SKM-1 treated with dmso at 0.1 percent for 144 hours (cell line): ENCODE measurements around the gene SLC30A2.

Experiments
- DNase-seq: peaks from one replicate; lab custom pipeline; 2025; ENCODE audit not compliant: unreplicated experiment; lab: John Stamatoyannopoulos, UW

Gene SLC30A2

DNA sequence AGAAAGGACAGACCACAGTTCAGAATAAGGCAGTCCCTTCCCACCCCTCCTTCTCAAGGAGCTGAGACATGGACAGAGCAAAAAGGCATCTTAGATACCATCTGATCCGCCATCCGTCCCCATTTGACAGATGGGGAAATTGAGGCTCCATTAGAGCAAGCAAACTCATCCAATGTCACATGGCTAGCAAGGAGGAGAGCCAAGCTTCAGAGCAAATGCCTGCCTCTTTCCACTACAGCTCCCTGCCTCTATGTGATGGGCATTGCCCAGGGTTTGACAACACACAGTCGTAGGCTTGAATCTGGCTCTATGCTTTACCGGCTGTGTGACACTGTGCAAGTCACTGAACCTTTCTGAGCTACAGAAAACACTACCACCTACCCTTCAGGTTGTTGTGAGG lies 3.9 kb downstream of the SLC30A2 start:
- no peak for DNase-seq

GRCh38 chr1:26041401-26041800 lies 4.5 kb downstream of the SLC30A2 start:
- DNase-seq = no peak

GRCh38 chr1:26038904-26039303 lies 7.0 kb downstream of the SLC30A2 start:
- no peak for DNase-seq

GRCh38 chr1:26038477-26038876 lies 7.4 kb downstream of the SLC30A2 start:
- no peak for DNase-seq

- DNase-seq = no peak
Measured at GRCh38 chr1:26037904-26038303, 8.0 kb downstream of the SLC30A2 start.

DNA sequence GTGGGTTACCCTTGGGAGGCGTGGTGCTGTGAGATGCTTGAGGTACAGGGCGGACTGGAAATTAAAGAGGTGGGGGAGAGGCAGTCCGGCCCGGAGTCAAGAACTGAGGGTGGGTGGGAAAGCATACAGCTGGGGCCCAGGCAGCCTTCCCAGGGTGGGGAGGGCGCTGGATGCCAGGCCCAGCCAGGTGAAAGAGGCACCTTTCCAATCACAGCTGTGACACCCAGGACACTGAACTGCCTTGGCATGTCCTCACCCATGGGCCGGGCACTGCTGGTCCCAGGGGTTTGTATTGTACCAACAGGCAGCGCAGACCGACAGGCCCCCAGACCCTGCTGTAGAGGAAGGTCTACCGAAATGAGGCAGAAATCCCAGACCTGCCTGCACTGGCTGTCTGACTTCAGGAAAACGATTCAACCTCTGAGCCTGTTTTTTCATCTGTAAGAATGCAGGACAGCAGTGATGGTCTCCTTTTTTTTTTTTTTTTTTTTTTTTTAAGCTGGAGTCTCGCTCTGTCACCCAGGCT lies 9.1 kb downstream of the SLC30A2 start:
- no peak for DNase-seq

GRCh38 chr1:26035959-26036755 lies 9.8 kb downstream of the SLC30A2 start:
- peak; percentile 49 for DNase-seq

DNA sequence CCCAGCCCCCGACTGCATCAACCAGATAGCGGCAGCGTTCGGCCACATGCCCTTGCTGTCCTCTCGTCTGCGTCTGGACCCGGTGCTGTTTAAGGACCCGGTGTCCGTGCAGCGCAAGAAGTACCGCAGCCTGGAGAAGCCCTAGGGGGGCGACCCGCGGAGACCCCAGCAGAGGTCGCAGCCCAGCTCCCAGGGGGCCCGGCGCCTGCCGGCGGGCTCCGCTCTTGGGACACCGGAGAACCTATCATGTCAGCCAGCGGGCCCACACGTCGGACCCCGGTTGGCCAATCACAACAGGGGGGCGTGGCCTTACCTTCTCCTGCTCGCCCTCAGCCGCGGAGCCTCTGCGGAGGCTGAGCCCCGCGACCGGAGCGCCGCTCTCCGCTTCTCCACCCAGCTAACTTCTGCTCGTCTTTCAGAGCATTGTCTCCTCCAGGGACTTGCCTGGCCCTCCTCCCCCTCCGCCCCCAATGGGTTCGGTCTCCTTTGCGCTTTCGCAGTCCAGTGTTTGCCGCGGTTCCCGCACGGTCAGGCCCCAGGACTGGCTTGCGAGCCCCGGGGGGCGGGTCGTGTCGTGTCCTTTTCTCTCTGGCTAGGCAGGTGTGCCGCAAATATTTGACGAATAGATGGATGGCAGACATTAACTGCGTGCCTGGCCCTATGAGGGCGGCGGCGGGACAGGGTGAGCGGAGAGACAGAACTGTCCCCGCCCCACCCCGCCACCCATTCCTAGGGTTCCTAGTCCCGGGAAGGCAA lies 10.5 kb downstream of the SLC30A2 start:
- DNase-seq = peak; percentile 89

DNA sequence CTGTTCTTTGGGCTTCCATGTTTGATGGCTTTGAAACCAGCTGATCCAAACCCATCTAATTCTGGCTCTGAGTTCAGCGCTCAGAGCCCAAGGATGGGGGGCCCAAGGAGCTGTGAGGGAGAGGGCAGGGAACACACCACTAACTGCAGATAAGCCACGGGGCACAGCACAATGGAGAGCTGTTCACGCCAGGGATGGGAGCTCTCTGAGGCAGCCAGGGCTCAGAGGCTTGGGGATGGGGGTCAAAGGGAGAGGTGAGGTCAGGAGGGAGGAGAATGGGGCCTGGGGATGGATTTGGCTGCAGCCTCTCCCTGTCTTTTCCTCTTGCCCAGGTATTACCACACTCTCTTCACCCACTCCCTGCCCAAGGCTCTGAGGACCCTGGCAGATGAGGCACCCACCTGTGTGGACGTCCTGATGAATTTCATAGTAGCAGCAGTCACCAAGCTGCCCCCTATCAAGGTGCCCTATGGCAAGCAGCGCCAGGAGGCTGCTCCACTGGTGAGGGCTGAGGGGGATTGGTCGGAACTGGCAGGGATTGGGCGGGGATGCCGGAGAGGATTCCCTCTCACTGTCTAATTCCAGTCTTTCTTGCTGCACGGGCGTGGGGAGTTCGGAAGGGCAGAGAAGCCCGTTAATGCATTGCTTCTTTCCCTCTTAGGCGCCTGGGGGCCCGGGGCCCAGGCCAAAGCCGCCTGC lies 11.3 kb downstream of the SLC30A2 start:
- DNase-seq = no peak

- no peak for DNase-seq
Measured at GRCh38 chr1:26032656-26033357, 13.1 kb downstream of the SLC30A2 start.

DNA sequence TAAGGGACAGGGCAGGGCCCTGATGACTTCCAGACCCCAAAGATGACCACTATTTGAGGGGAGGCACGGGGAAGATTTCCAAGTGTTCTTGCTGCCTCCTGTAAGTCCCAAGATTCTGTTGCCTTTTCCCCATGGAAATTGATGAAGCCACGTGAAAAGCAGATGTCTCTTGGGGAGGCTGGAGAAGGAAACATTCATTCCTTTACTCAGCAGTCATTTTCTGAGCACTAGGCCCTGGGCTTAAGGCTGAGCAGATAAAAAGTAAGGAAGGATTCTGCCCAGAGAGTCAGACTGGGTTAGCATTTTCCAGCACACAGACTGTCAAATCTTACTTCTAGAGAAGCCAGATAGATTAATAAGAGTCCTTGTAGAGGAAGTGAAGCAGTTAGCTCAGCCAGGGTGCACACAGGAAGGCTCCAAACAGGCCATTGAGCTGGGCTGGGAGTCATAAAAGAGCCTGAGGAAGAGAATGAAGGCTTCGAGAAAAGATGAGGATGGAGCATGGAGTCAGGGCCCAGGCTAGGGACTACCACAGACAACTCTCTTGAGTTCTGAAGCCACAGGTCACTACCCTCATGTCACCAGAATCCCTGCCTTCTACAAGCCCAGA lies 14.2 kb downstream of the SLC30A2 start:
- DNase-seq = no peak

GRCh38 chr1:26031196-26031595 lies 14.7 kb downstream of the SLC30A2 start:
- no peak for DNase-seq

- peak; percentile 26 for DNase-seq
Measured at GRCh38 chr1:26029864-26030481, 15.9 kb downstream of the SLC30A2 start.

DNA sequence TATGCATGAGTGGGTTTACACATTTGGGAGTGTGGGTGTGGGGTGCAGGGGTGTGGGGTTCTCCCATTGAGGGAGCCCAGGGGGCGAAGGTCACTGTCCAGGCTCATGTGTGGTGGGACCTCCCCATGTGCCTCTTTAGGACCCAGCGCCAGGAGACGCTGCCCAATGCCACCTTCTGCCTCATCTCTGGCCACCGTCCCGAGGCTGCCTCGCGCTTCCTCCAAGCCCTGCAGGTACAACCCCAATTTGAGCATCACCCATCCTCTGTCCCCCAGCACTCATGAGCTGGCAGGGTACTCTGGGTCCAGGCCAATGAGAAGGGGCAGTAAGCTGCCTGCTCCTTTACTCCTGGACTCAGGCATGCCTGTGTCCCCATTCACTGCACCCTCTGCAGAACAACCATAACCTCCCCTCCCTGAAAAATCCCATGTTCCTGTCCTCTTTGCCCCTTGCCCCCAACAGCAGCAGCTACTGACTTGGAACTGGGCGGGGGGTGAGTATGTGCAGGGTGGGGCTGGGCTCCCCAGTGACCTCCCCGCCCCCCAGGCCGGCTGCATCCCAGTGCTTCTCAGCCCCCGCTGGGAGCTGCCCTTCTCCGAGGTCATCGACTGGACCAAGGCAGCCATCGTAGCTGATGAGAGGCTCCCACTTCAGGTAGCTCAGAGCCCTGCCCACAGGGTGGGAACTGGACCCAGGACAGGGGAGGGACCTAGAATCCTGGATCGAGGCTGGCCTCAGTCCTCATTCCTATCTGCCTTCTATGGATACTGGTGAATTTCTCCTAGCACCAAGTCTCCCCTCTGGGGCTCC lies 16.7 kb downstream of the SLC30A2 start:
- DNase-seq = no peak

- DNase-seq = no peak
Measured at GRCh38 chr1:26028490-26028980, 17.4 kb downstream of the SLC30A2 start.

GRCh38 chr1:26027716-26028489 lies 18.0 kb downstream of the SLC30A2 start:
- peak; percentile 65 for DNase-seq

- DNase-seq = no peak
Measured at GRCh38 chr1:26025517-26025916, 20.4 kb downstream of the SLC30A2 start.

DNA sequence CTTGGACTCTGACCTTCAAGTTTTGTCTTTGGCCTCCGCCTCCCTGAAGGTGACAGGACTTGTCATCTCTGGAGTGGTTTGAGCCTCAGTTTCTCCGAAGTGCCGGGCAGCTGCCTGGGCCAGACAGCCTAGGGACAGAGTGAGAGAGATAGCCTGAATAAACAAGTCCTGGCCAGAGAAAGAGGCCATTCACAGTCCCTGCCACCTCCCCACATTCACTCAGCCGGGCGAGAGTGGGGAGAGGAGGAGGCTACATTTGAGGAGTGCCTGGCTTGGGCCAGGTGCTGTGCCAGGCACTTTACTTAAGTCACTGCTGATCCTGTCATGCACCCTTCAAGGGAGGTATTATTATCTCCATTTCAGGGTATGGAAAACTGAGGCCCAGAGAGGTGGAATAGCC lies 20.9 kb downstream of the SLC30A2 start:
- no peak for DNase-seq
